CD4-positive, alpha-beta T cell (primary cell): ENCODE measurements around the gene TLCD2. TPM values are rescaled to one million over a fixed set of nuclear protein-coding genes. Genes with fewer than 3 reads are reported as not detected.
A peak's percentile ranks its signal among the peaks of the same experiment; 100 is the strongest.

ENCODE experiments used
- ATAC-seq: fragments of 200-7000 bp; cut with Tn5 transposase; one replicate; pipeline ENCODE4 v1.10.0; 2022; ENCODE audit warnings: mild to moderate bottlenecking; ENCODE audit not compliant: poor library complexity
- CTCF ChIA-PET: fragments of 350-600 bp; sonication (Branson Sonifier 250); formaldehyde crosslinking; loops from one replicate; lab custom pipeline; 2021; ENCODE audit warnings: antibody characterized with exemption, inconsistent platforms; lab: Charles Lee
- POLR2A ChIA-PET: fragments of 350-600 bp; sonication (Branson Sonifier 250); formaldehyde crosslinking; loops from one replicate; lab custom pipeline; 2021; ENCODE audit warnings: antibody characterized with exemption, inconsistent platforms; lab: Charles Lee
- DNase-seq, 14 experiments: peaks; one replicate each; pipeline ENCODE4 v3.0.0-alpha.2; 2013 to 2020; ENCODE audit warnings: mixed read lengths in 2 of 14
- H3K27ac ChIP-seq, 2 donors: one replicate each; pipeline versions ENCODE4 v1.5.1 to v1.7.0; 2013; ENCODE audit warnings: low read length in 2 of 2, low read depth in 1 of 2, mild to moderate bottlenecking in 1 of 2
- H3K27me3 ChIP-seq, 2 experiments: 1 replicate in 1 of 2; 2 replicates in 1 of 2; pipeline versions ENCODE4 v1.6.1 to v1.7.0; 2013; ENCODE audit warnings: low read length in 2 of 2, control low read depth in 1 of 2, mild to moderate bottlenecking in 1 of 2, moderate library complexity in 1 of 2; ENCODE audit not compliant: insufficient read depth in 2 of 2, control insufficient read depth in 1 of 2
- H3K36me3 ChIP-seq: one replicate; pipeline ENCODE4 v1.6.1; 2013; ENCODE audit warnings: low read length, control low read depth; ENCODE audit not compliant: insufficient read depth
- H3K4me1 ChIP-seq: one replicate; pipeline ENCODE4 v1.6.1; 2013; ENCODE audit warnings: low read length, control low read depth; ENCODE audit not compliant: insufficient read depth
- H3K4me3 ChIP-seq: one replicate; pipeline ENCODE4 v1.5.1; 2013; ENCODE audit warnings: mild to moderate bottlenecking, low read length, moderate library complexity
- H3K9me3 ChIP-seq, 2 experiments: 1 replicate in 1 of 2; 2 replicates in 1 of 2; pipeline versions ENCODE4 v1.6.1 to v1.7.0; 2013; ENCODE audit warnings: low read length in 2 of 2, mild to moderate bottlenecking in 2 of 2, control low read depth in 1 of 2, moderate library complexity in 1 of 2; ENCODE audit not compliant: control insufficient read depth in 1 of 2, insufficient read depth in 1 of 2
- H3K27ac Mint-ChIP-seq: one replicate; pipeline ENCODE4 v1.8.0; 2020; ENCODE audit warnings: mixed read lengths
- H3K27me3 Mint-ChIP-seq: one replicate; pipeline ENCODE4 v1.8.0; 2021; ENCODE audit warnings: mixed read lengths
- H3K36me3 Mint-ChIP-seq: one replicate; pipeline ENCODE4 v1.8.0; 2021; ENCODE audit warnings: low read depth, mixed read lengths
- H3K4me1 Mint-ChIP-seq: one replicate; pipeline ENCODE4 v1.8.0; 2021; ENCODE audit warnings: low read depth, mixed read lengths
- H3K4me3 Mint-ChIP-seq: one replicate; pipeline ENCODE4 v1.8.0; 2020; ENCODE audit warnings: mild to moderate bottlenecking, mixed read lengths
- H3K9me3 Mint-ChIP-seq: one replicate; pipeline ENCODE4 v1.8.0; 2020; ENCODE audit warnings: mixed read lengths
- CTCF ChIP-seq: fragments of 200-600 bp; IDR thresholded peaks from one replicate; pipeline ENCODE4 v1.8.0; 2022; ENCODE audit warnings: antibody characterized with exemption, mild to moderate bottlenecking
- intact Hi-C, 2 experiments: fragments of 100-400 bp; cut with DNase I in 1 of 2; cut with micrococcal nuclease in 1 of 2; formaldehyde crosslinking; loops; one replicate each; pipeline versions ENCODE4 v1.15.1 to v1.9.0; 2023 to 2025; cut with DNase I, micrococcal nuclease
- total RNA-seq, 174 experiments: library from RNA in 2 of 174; stranded (reverse) in 2 of 174; gene quantifications; one replicate each; pipeline ENCODE4 v1.2.3 and lab custom pipeline; 2021 to 2026

Gene TLCD2
- total RNA-seq, 2 experiments from 2014 or later: 0.19 to 0.34 TPM

- Mint-ChIP-seq H3K4me1 (peaks cover 49% of the 10 kb centered on the region), H3K4me3 (peak within 1 kb of the TSS; percentile 99)
- H3K36me3 ChIP-seq: peaks cover 37% of the 10 kb centered on the region
Observed at GRCh38 chr17:1684378-1685189, 25.6 kb downstream of the TLCD2 start, which contains the start of gene PRPF8. TSS of gene PRPF8 (minus strand) at chr17:1684867. CDS start at chr17:1684571, 296 bp downstream.

GRCh38 chr17:1683459-1683858, 26.7 kb downstream of the TLCD2 start:
- no peaks in the 10 kb centered on the region for H3K27me3 ChIP-seq
- ChIA-PET CTCF (interaction anchor here (0.7 to 1.0 kb wide), 3 partner anchors 14 to 371 kb away, joined by 3 to 5 read pairs (median 4); partner anchors contain the start of gene HIC1), POLR2A (interaction anchor here (0.8 to 3.5 kb wide), 15 partner anchors 11 to 653 kb away, joined by 3 to 52 read pairs (median 8); partner anchors contain the start of genes RILP, RPA1, SLC43A2 and SMG6)
- ATAC-seq (no peak), DNase-seq (peak in 1 of 14 experiments; percentile 23)
- H3K27ac ChIP-seq: no peak overlapping the region
- no peak for TF ChIP-seq CTCF
- peak overlapping the region; percentile 93 for H3K4me3 ChIP-seq
- Mint-ChIP-seq H3K9me3 (no peaks in the 10 kb centered on the region), H3K27ac (peak overlapping the region; percentile 96), H3K4me3 (peak overlapping the region; percentile 99), H3K36me3 (peaks cover 64% of the 10 kb centered on the region), H3K4me1 (peaks cover 49% of the 10 kb centered on the region), H3K27me3 (no peaks in the 10 kb centered on the region)
- H3K36me3 ChIP-seq: peaks cover 48% of the 10 kb centered on the region
- H3K4me1 ChIP-seq: peaks cover 33% of the 10 kb centered on the region
- intact Hi-C loops: loop anchor here (1.0 to 10.0 kb wide), 3 partner anchors 32 to 361 kb away; partner anchors contain the start of genes OVCA2 (in 1 of the 2), RILP (in 1 of the 2) and SCARF1 (in 1 of the 2)
- H3K9me3 ChIP-seq: no peaks in the 10 kb centered on the region

More at GRCh38 chr17:1684378-1685189, 25.6 kb downstream of the TLCD2 start, which contains the start of gene PRPF8:
- Histone ChIP-seq H3K4me3 (peak within 1 kb of the TSS; percentile 93), H3K4me1 (peaks cover 33% of the 10 kb centered on the region), H3K27ac (peak within 1 kb of the TSS; percentile 86 to 95), H3K9me3 (no peaks in the 10 kb centered on the region), H3K27me3 (no peaks in the 10 kb centered on the region)
- H3K27ac Mint-ChIP-seq: peak within 1 kb of the TSS; percentile 96
- ChIA-PET CTCF (interaction anchor here (0.7 to 1.1 kb wide), 3 partner anchors 16 to 37 kb away, joined by 4 to 6 read pairs (median 5); partner anchors contain the start of gene RILP), POLR2A (interaction anchor here (0.6 to 3.5 kb wide), 28 partner anchors 12 to 1365 kb away, joined by 3 to 52 read pairs (median 4); partner anchors contain the start of genes RILP, RPA1, SCARF1 and SLC43A2)
- H3K27me3 Mint-ChIP-seq: no peaks in the 10 kb centered on the region
- no peak for TF ChIP-seq CTCF
- intact Hi-C loops: loop anchor here (1.0 to 10.0 kb wide), 3 partner anchors 32 to 360 kb away; partner anchors contain the start of genes OVCA2 (in 1 of the 2), RILP (in 1 of the 2) and SCARF1 (in 1 of the 2)
- H3K9me3 Mint-ChIP-seq: no peaks in the 10 kb centered on the region
- H3K36me3 Mint-ChIP-seq: peaks cover 53% of the 10 kb centered on the region
- peak; percentile 97 to 99 (median 98) for DNase-seq
- ATAC-seq: peak; percentile 96

GRCh38 chr17:1676401-1676800, 33.8 kb downstream of the TLCD2 start:
- H3K36me3 Mint-ChIP-seq: peaks cover 98% of the 10 kb centered on the region
- no peak overlapping the region for H3K27ac Mint-ChIP-seq
- no peaks in the 10 kb centered on the region for H3K27me3 Mint-ChIP-seq
- peak overlapping the region; percentile 13 for H3K4me3 Mint-ChIP-seq
- Histone ChIP-seq H3K27me3 (no peaks in the 10 kb centered on the region), H3K9me3 (no peaks in the 10 kb centered on the region), H3K36me3 (peaks cover 94% of the 10 kb centered on the region), H3K4me1 (peaks cover 14% of the 10 kb centered on the region), H3K4me3 (no peak overlapping the region), H3K27ac (no peak overlapping the region)
- ChIA-PET POLR2A (no interaction called here), CTCF (no interaction called here)
- TF ChIP-seq CTCF: no peak
- intact Hi-C loops: no loop called here
- ATAC-seq: no peak
- peaks cover 32% of the 10 kb centered on the region for H3K4me1 Mint-ChIP-seq
- no peak for DNase-seq
- H3K9me3 Mint-ChIP-seq: no peaks in the 10 kb centered on the region
